Endothelial cell of umbilical vein (primary cell): ENCODE results near the gene RANBP3. TPM values are rescaled to one million over a fixed set of nuclear protein-coding genes. Genes with fewer than 3 reads are reported as not detected.

ENCODE experiments used
- BruUV-seq: library from RNA; stranded (reverse); fragments of 400-500 nt; replicated peaks from 2 replicates; lab custom pipeline; 2021; lab: Mats Ljungman, UMichigan
- CTCF ChIA-PET: fragments of 300-600, 350-600 bp; sonication (Branson Sonifier 250); formaldehyde crosslinking; loops from one replicate; lab custom pipeline; 2021; ENCODE audit warnings: antibody characterized with exemption, inconsistent platforms; lab: Charles Lee
- POLR2A ChIA-PET: fragments of 300-600, 350-600 bp; sonication (Branson Sonifier 250); formaldehyde crosslinking; loops from one replicate; lab custom pipeline; 2021; ENCODE audit warnings: antibody characterized with exemption, inconsistent platforms; lab: Charles Lee
- DNase-seq: peaks from one replicate; pipeline ENCODE4 v3.0.0-alpha.2; 2011; ENCODE audit warnings: low read depth, low spot score
- FAIRE-seq: peaks from 2 replicates; lab custom pipeline; 2011; peaks lifted over from hg19 to GRCh38; lab: Jason Lieb, UNC
- H2AFZ ChIP-seq: 2 replicates; pipeline ENCODE4 v1.6.0; 2012; ENCODE audit warnings: low read depth, low read length, control low read depth, inconsistent platforms
- H3K27ac ChIP-seq: 2 replicates; pipeline ENCODE4 v1.5.1; 2011; ENCODE audit warnings: low read depth, mild to moderate bottlenecking, control low read depth, low read length, moderate library complexity; ENCODE audit not compliant: insufficient read depth
- H3K27me3 ChIP-seq, 2 experiments: 2 replicates each; pipeline versions ENCODE4 v1.6.0 to v1.6.1; 2011; ENCODE audit warnings: low read length in 2 of 2, mixed read lengths in 1 of 2; ENCODE audit not compliant: control insufficient read depth in 2 of 2, insufficient read depth in 2 of 2
- H3K36me3 ChIP-seq, 2 experiments: 2 replicates in 1 of 2; 3 replicates in 1 of 2; pipeline ENCODE4 v1.5.1; 2011; ENCODE audit warnings: low read length in 2 of 2, mild to moderate bottlenecking in 1 of 2, moderate library complexity in 1 of 2; ENCODE audit not compliant: control insufficient read depth in 2 of 2, insufficient read depth in 2 of 2; ENCODE audit errors: extremely low read depth in 1 of 2
- H3K4me1 ChIP-seq: 3 replicates; pipeline ENCODE4 v1.5.1; 2011; ENCODE audit warnings: mild to moderate bottlenecking, low read length; ENCODE audit not compliant: control insufficient read depth, insufficient read depth; ENCODE audit errors: extremely low read depth
- H3K4me2 ChIP-seq: 2 replicates; pipeline ENCODE4 v1.6.1; 2011; ENCODE audit warnings: low read length, control low read depth, mixed read lengths; ENCODE audit not compliant: insufficient read depth
- H3K4me3 ChIP-seq, 3 experiments: fragments of 200-600 bp in 1 of 3; sonication (generic), shearing (Covaris generic) in 1 of 3; replicated peaks in 1 of 3; 2 replicates each; pipeline ENCODE4 v1.5.1; 2011 to 2016; ENCODE audit warnings: control low read depth in 3 of 3, low read length in 3 of 3, mild to moderate bottlenecking in 2 of 3, inconsistent platforms in 1 of 3, low read depth in 1 of 3, moderate library complexity in 1 of 3; ENCODE audit not compliant: insufficient read depth in 1 of 3
- H3K79me2 ChIP-seq: 2 replicates; pipeline ENCODE4 v1.6.0; 2012; ENCODE audit warnings: low read length, inconsistent platforms; ENCODE audit not compliant: control insufficient read depth, insufficient read depth
- H3K9ac ChIP-seq: replicated peaks from 2 replicates; pipeline ENCODE3; 2011; ENCODE audit warnings: low read length, control low read depth; ENCODE audit not compliant: insufficient read depth; ENCODE audit errors: extremely low read depth
- H3K9me1 ChIP-seq: replicated peaks from 3 replicates; pipeline ENCODE4 v1.6.0; 2011; ENCODE audit warnings: mild to moderate bottlenecking, low read length; ENCODE audit not compliant: control insufficient read depth, insufficient read depth; ENCODE audit errors: extremely low read depth
- H3K9me3 ChIP-seq: replicated peaks from 2 replicates; pipeline ENCODE4 v1.5.1; 2012; ENCODE audit warnings: low read length, inconsistent platforms; ENCODE audit not compliant: control insufficient read depth, insufficient read depth
- H4K20me1 ChIP-seq: replicated peaks from 2 replicates; pipeline ENCODE3; 2011; ENCODE audit warnings: mild to moderate bottlenecking, low read length; ENCODE audit not compliant: control insufficient read depth, insufficient read depth; ENCODE audit errors: extremely low read depth
- EZH2 ChIP-seq: IDR thresholded peaks from 2 replicates; pipeline ENCODE4 v1.6.1; 2012; ENCODE audit warnings: borderline replicate concordance, low read depth, mild to moderate bottlenecking, moderate library complexity, low read length, inconsistent platforms; ENCODE audit not compliant: severe bottlenecking
- FOS ChIP-seq: IDR thresholded peaks from 2 replicates; pipeline ENCODE4 v1.6.1; 2011; ENCODE audit warnings: mild to moderate bottlenecking, low read length, moderate library complexity, borderline replicate concordance; ENCODE audit not compliant: insufficient read depth
- GATA2 ChIP-seq: IDR thresholded peaks from 2 replicates; pipeline ENCODE4 v1.7.0; 2011; ENCODE audit warnings: low read depth, mild to moderate bottlenecking, moderate library complexity, mixed read lengths, low read length; ENCODE audit not compliant: insufficient read length, insufficient read depth
- POLR2A ChIP-seq: IDR thresholded peaks from 2 replicates; pipeline ENCODE4 v1.6.1; 2012; ENCODE audit warnings: low read depth, mild to moderate bottlenecking, control low read depth, low read length
- POLR2AphosphoS5 ChIP-seq: IDR thresholded peaks from 2 replicates; pipeline ENCODE4 v1.6.1; 2012; ENCODE audit warnings: low read depth, mild to moderate bottlenecking, control low read depth, low read length, moderate library complexity; ENCODE audit not compliant: insufficient read depth
- dilution Hi-C: fragments of 300-500 bp; cut with MboI; formaldehyde crosslinking; loops from one replicate; pipeline ENCODE4 v1.15.0; 2019; ENCODE audit warnings: low sequenced_read_pairs; ENCODE audit not compliant: extremely low pct_ligation_motif_present
- intact Hi-C: fragments of 100-400 bp; cut with micrococcal nuclease; formaldehyde crosslinking; loops from one replicate; pipeline ENCODE4 v1.10.0; 2022
- polyA plus RNA-seq, 4 experiments: library from polyadenylated mRNA; depleted of rRNA in 3 of 4; stranded (reverse) in 3 of 4; unstranded in 1 of 4; fragments of >200 nt; gene quantifications; 2 replicates each; pipeline versions ENCODE4 v1.2.1 to v1.2.3, GENCODE V29; 2011 to 2012; ENCODE audit warnings: missing spikeins in 1 of 4
- total RNA-seq: library from RNA; stranded (reverse); gene quantifications from 2 replicates; pipeline ENCODE4 v1.2.3, GENCODE V29; 2021
- TF ChIP-seq, protein P1 (sequence below): IDR thresholded peaks from 2 replicates; pipeline ENCODE4 v1.6.1; 2011; ENCODE audit not compliant: insufficient read depth, insufficient read length

RANBP3 gene
- total and polyA plus RNA-seq, 2 donors (not counting 3 experiments of a cell fraction or from before 2014, with no cell fraction given): 72.3 to 85.3 TPM

DNA sequence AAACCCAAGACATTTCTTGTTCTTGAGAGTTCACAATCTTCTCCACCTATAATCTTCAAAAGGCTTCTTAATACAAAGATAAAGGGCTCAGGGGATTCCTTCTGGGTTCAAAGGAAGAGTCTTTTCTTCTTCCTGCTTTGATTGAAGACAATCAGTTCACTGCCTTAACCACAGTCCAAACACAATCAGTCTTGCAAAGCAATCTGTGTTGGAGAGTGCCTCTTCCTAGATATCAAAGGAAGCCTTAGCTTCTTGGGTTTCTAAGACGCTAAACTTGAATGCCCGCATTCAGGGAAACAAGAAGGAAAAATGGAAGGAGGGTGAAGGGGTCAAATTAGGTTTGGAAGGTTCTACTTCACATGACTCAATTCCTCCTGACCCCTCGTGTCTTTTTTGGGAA, 27.2 kb downstream of the RANBP3 start:
- no peak for FAIRE-seq
- no peak overlapping the region for H3K27ac ChIP-seq
- BruUV-seq: no TSS peak
- H3K4me2 ChIP-seq: no peak overlapping the region
- no peaks in the 10 kb centered on the region for H3K9me1 ChIP-seq
- peaks cover 0 to 8% of the 10 kb centered on the region in 2 experiments for H3K36me3 ChIP-seq
- H3K9ac ChIP-seq: no peak overlapping the region
- H2AFZ ChIP-seq: no peak overlapping the region
- CTCF ChIA-PET: interaction anchor here (1.0 to 7.2 kb wide), 3 partner anchors 8 to 17 kb away, joined by 4 to 46 read pairs (median 6); no protein-coding TSS in a partner anchor
- no peaks in the 10 kb centered on the region for H4K20me1 ChIP-seq
- no peak overlapping the region for H3K4me3 ChIP-seq
- dilution Hi-C loops (no loop called here), intact Hi-C loops (no loop called here)
- H3K27me3 ChIP-seq: no peaks in the 10 kb centered on the region
- POLR2A ChIA-PET: no interaction called here
- DNase-seq: no peak
- TF ChIP-seq, protein P1, sequence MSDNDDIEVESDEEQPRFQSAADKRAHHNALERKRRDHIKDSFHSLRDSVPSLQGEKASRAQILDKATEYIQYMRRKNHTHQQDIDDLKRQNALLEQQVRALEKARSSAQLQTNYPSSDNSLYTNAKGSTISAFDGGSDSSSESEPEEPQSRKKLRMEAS: no peak
- TF ChIP-seq GATA2 (no peak), FOS (no peak)
- peaks cover 69% of the 10 kb centered on the region for H3K79me2 ChIP-seq
- H3K4me1 ChIP-seq: peaks cover 41% of the 10 kb centered on the region
- H3K9me3 ChIP-seq: no peaks in the 10 kb centered on the region

DNA sequence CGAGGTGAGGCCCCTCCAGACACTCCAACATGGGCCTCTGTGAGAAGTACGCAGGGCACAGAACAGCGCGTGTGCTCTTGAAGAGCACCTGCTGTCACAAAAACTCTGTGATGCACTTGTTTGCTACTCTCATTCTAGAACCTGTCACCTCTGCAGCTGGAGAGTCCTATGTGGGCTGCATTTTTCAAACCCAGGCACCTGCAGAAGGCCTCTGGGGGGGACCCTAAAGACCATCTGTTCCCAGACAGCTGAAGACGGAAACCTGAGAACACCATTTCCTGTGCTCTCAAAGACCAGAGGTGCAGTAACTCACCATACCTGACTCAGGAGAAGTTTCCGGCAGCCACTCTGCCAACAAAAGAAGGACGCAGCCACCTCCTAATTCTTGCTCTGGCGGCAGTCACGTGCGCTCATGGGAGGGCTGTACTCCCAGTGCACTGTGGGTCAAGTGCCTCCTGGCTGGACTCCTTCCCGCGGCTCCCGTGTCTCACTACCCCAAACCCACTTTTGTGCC, 28.1 kb downstream of the RANBP3 start:
- intact Hi-C loops: no loop called here
- H3K4me1 ChIP-seq: peaks cover 37% of the 10 kb centered on the region
- H3K4me3 ChIP-seq: no peak overlapping the region
- H3K4me2 ChIP-seq: no peak overlapping the region
- dilution Hi-C loops: no loop called here
- H2AFZ ChIP-seq: no peak overlapping the region
- H4K20me1 ChIP-seq: no peaks in the 10 kb centered on the region
- H3K9me3 ChIP-seq: no peaks in the 10 kb centered on the region
- TF ChIP-seq POLR2A: no peak
- TF ChIP-seq EZH2: no peak
- TF ChIP-seq POLR2AphosphoS5: no peak
- TF ChIP-seq, protein P1: no peak
- POLR2A ChIA-PET: no interaction called here
- CTCF ChIA-PET: interaction anchor here (7.2 kb wide), 1 partner anchor 18 kb away, joined by 46 read pairs; no protein-coding TSS in a partner anchor
- peaks cover 65% of the 10 kb centered on the region for H3K79me2 ChIP-seq
- DNase-seq: no peak
- peaks cover 0 to 10% of the 10 kb centered on the region in 2 experiments for H3K36me3 ChIP-seq
- BruUV-seq: no TSS peak
- H3K27me3 ChIP-seq: no peaks in the 10 kb centered on the region
- no peaks in the 10 kb centered on the region for H3K9me1 ChIP-seq
- FAIRE-seq: no peak
- no peak overlapping the region for H3K27ac ChIP-seq
- H3K9ac ChIP-seq: no peak overlapping the region
